GM12874 (cell line): ENCODE data around the gene DCDC2.

Experiments
- TF ChIP-seq, protein P1 (sequence below): IDR thresholded peaks from 2 replicates; pipeline ENCODE4 v1.5.1; 2011; ENCODE audit warnings: low read depth, mild to moderate bottlenecking, control low read depth, low read length, moderate library complexity; ENCODE audit not compliant: insufficient read depth

Gene DCDC2

DNA sequence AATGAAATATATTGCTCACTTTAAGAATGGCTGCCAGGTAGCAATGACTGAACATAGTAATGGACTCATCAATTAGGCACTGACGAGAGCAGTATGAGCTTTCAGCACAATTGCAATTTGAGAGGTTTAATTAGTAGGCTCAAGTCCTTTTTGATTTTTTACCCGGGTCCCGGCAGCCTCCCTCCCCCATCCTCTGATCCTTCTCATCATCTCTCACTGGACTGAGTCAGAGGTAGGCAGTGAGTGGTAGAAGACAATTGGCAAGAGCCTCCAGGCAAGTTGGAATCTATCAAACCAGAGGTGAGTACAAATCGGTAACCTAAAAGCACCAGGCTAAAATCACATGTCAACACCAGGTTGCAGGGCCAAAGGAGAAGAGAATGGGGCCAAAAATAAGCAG, 107.9 kb downstream of the DCDC2 start:
- TF ChIP-seq, protein P1, sequence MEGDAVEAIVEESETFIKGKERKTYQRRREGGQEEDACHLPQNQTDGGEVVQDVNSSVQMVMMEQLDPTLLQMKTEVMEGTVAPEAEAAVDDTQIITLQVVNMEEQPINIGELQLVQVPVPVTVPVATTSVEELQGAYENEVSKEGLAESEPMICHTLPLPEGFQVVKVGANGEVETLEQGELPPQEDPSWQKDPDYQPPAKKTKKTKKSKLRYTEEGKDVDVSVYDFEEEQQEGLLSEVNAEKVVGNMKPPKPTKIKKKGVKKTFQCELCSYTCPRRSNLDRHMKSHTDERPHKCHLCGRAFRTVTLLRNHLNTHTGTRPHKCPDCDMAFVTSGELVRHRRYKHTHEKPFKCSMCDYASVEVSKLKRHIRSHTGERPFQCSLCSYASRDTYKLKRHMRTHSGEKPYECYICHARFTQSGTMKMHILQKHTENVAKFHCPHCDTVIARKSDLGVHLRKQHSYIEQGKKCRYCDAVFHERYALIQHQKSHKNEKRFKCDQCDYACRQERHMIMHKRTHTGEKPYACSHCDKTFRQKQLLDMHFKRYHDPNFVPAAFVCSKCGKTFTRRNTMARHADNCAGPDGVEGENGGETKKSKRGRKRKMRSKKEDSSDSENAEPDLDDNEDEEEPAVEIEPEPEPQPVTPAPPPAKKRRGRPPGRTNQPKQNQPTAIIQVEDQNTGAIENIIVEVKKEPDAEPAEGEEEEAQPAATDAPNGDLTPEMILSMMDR, result no peak

DNA sequence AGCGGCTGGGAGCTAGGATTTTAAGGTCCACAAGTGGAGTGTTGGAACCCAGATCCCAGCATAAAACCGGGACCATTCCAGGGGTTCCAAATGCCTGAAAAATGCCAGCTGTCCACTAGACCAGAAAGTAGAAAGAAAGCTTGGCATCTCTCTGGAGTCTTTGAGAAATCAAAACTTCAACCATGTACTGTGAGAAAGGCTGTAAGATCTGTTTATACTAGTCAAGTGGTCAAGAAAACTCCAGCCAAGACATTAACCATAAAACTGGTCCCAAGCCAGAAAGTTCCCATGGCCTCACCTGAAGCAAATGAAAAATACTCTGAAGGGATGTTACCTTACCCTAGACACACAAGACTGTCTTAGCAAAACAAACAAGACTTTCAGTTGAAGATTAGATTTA, 112.6 kb downstream of the DCDC2 start:
- TF ChIP-seq, protein P1, result no peak

DNA sequence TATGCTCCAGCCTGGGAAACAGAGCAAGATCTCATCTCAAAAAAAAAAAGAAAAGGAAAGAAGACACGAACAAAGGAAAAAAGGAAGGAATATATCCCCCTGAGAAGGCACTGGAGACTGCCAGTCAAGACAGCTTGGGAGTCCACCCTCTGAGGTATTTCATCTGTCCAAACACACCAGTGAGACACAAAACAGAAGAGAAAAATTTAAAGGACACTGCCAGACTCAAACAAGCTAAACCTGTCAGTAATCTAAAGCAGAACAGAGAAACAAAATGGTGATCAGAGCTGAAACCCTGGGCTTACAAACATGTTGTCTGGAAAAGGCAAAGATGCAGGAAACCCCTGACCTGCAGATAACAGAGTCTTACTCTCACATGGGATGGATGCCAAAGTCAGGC, 114.9 kb downstream of the DCDC2 start:
- TF ChIP-seq, protein P1, result no peak

DNA sequence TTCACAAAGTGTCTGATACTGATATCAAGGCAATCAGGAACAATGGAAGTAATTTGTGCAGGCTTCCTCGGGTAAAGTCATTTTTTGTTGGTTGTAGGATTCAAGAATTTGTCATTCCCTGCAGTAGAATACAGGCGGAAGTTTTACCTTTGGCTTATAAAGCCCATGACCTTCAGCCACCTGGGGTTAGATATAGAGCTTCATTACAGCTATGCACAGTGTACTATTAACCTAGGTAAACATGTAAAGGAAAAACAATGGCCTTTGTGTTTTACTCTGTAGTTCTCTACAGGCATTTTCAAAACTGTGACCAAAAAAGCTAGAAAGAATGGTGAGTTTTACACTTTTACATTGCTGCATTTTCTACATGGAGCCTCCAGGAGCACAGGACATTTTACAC, 116.9 kb downstream of the DCDC2 start:
- TF ChIP-seq, protein P1, result no peak

DNA sequence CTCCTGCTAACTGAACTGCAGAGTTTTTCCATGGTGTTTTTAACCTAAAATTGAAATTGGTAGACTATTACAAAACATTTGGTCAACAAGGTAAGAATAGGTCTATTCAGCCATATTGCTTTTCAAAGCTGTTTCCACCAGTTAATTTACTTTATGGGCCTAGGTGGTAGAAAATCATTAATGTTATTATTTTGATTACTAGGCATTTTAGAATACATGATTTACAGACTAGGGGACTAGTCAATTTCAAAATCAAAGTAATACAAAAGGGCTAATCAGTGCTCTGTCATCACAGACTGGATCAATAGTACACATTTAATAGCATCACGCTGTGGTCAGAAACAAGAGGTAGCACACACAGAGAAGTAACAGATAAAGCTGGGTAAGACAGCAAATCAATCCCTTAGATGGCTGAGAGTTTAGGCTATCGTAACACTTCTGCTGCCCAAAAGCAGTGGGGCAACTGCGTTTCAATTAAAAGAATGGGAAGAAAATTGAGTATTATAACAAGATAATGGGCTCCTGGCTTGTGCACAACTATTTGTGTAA, 117.4 kb downstream of the DCDC2 start:
- TF ChIP-seq, protein P1, result no peak

DNA sequence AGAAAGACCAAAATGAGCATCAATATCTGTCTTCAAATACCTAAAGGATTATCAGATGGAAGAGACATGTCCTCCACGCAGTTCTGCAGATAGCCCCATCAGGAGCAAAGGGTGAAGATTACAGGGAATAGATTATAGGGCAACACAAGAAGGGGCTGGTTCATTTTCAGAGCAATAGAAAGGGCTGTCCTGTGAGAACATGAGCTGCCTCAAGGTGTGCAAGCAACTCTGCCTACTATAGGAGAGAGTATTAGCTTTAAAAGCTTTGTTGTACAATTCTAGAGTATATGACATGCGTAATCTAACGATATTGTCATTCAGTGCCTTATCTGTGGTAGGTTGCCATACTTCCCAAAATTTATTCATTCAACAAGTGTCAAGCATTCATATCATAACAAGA, 119.2 kb downstream of the DCDC2 start:
- TF ChIP-seq, protein P1, result no peak

DNA sequence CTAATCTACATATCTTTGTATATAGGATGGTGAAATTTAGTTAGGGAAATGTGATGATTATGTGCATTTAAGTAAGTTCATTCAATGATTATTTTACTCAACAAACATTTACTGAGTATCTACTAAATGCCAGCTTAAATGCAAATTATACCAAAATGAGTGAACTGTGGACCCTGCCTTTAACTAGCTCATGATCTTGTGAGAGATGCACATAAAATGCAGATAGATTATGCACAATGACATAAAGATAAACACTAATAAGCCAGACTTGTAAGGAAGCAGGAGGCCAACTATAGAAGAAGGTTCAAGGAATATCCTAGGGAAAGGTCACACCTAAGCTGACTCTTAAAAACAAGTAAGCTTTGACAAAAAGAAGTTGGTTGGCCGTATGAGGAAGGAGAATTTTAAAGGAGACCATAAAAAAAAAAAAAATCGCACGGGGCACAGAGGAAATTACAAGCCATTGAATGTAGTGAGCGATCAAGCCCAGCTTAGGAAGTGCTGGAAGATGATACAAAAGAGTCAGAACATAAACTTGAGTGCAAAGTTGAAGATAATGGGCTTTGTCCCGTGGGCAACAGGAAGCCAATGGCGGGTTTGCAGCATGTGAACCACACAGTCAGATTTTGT, 123.9 kb downstream of the DCDC2 start:
- TF ChIP-seq, protein P1, result no peak
